BLaER1 treated with 17β-estradiol and CSF1 and Interleukin-3, amounts not matched to agents 10 nM and 100 nM (cell line): ENCODE measurements around the gene ACTL10.

Experiments
- H3K27ac ChIP-seq, 11 experiments: shearing (Covaris generic); formaldehyde crosslinking; 2 replicates each; pipeline ENCODE4 v1.8.1; 2022
- H3K27me3 ChIP-seq, 11 experiments: shearing (Covaris generic); formaldehyde crosslinking; 2 replicates each; pipeline ENCODE4 v1.8.1; 2022
- H3K36me3 ChIP-seq, 11 experiments: shearing (Covaris generic); formaldehyde crosslinking; 2 replicates each; pipeline ENCODE4 v1.8.1; 2022
- H3K4me1 ChIP-seq, 10 experiments: shearing (Covaris generic); formaldehyde crosslinking; 2 replicates each; pipeline ENCODE4 v1.8.1; 2022
- H3K4me2 ChIP-seq, 11 experiments: shearing (Covaris generic); formaldehyde crosslinking; 2 replicates each; pipeline ENCODE4 v1.8.1; 2022
- H3K4me3 ChIP-seq, 10 experiments: shearing (Covaris generic); formaldehyde crosslinking; 2 replicates each; pipeline ENCODE4 v1.8.1; 2022
- H3K9ac ChIP-seq, 11 experiments: shearing (Covaris generic); formaldehyde crosslinking; 2 replicates each; pipeline ENCODE4 v1.8.1; 2022
- H3K9me3 ChIP-seq, 11 experiments: shearing (Covaris generic); formaldehyde crosslinking; replicated peaks in 1 of 11; 2 replicates each; pipeline ENCODE4 v1.8.1; 2022
- H4K20me1 ChIP-seq, 11 experiments: shearing (Covaris generic); formaldehyde crosslinking; 2 replicates each; pipeline ENCODE4 v1.8.1; 2022
- Cebpa-rat ChIP-seq, 11 experiments: shearing (Covaris generic); IDR thresholded peaks; 2 replicates each; pipeline ENCODE4 v1.8.1; 2022

The ACTL10 gene

DNA sequence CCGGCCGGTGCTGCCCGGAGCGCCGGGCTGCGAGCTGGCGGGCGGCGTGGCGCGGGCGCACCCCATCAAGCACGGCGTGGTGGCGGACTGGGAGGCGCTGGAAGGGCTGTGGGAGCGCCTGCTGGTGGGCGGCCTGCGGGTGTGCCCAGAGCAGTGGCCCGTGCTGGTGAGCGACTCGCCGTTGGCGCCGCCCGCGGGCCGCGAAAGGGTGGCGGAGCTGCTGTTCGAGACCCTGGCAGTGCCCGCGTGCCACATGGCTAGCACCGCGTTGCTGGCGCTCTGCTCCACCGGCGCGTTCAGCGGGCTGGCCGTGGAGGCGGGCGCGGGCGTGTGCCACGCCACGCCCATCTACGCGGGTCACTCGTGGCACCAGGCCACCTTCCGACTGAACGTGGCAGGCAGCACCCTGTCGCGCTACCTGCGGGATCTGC, 517 bp downstream of the ACTL10 start:
- TF ChIP-seq Cebpa-rat (IDR thresholded peaks at IDR 0.05): no peak
- Histone ChIP-seq H3K27me3 (no peaks in the 10 kb centered on the region), H4K20me1 (peaks cover 0 to 44% (median 9%) of the 10 kb centered on the region in 11 experiments; a peak in 11 of 22 replicates), H3K4me3 (peak overlapping the region; percentile 55 to 71 (median 62)), H3K9me3 (no peaks in the 10 kb centered on the region), H3K27ac (peak overlapping the region; percentile 42 to 80 (median 72); a peak in 21 of 22 replicates), H3K36me3 (peaks cover 0 to 15% (median 0%) of the 10 kb centered on the region in 11 experiments; a peak in 5 of 22 replicates), H3K9ac (peak overlapping the region; percentile 67 to 82 (median 73); a peak in 21 of 22 replicates), H3K4me2 (peak overlapping the region; percentile 89 to 99 (median 97)), H3K4me1 (peaks cover 78 to 93% (median 91%) of the 10 kb centered on the region in 10 experiments)

- H3K27ac ChIP-seq: peak overlapping the region in 9 of 11 experiments; percentile 68 to 80 (median 73); a peak in 18 of 22 replicates
- peak overlapping the region; percentile 89 to 99 (median 97) for H3K4me2 ChIP-seq
- H3K27me3 ChIP-seq: no peaks in the 10 kb centered on the region
- no peak for TF ChIP-seq Cebpa-rat (IDR thresholded peaks at IDR 0.05)
- H3K4me3 ChIP-seq: peak overlapping the region; percentile 55 to 71 (median 62)
- H3K9ac ChIP-seq: peak overlapping the region in 10 of 11 experiments; percentile 67 to 82 (median 75); a peak in 20 of 22 replicates
- H4K20me1 ChIP-seq: peaks cover 0 to 49% (median 14%) of the 10 kb centered on the region in 11 experiments; a peak in 13 of 22 replicates
- H3K4me1 ChIP-seq: peaks cover 79 to 96% (median 92%) of the 10 kb centered on the region in 10 experiments
- H3K36me3 ChIP-seq: peaks cover 0 to 15% (median 0%) of the 10 kb centered on the region in 11 experiments; a peak in 5 of 22 replicates
- H3K9me3 ChIP-seq: no peaks in the 10 kb centered on the region
These were observed 1.1 kb downstream of the ACTL10 start for GRCh38 chr20:33667676-33668465.

DNA sequence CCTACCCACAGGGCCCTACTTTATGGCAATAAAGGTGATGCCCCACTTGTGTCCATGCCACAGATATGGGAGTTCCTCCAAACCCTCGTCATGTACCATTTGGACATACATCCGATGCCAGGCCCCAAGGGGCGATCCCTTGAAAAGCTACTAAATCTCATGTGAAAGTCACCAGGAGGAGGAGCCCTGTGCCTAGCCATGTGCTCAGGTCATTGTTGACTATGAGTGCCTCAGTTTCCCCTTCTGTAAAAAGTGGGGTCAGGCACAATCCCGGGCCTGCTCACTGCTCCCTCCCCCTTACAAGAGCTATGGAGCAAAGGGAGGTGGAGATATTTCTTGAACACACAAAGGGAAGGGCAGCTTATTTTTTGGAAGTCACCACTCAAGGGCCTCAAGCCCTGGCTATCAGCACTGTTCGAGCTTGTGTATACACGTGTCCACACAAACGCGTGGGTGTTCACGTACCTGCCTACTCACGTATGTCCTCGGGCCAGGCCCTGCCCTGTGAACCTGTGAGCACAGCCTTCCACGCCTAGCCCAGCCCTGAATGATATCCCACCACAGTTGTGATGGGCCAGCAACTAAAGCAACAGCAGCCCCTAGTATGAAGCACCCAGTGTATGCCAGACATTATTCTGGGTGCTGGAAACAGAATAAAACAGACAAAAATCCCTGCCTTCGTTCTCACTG, 1.9 kb downstream of the ACTL10 start:
- peak overlapping the region in 6 of 10 experiments; percentile 60 to 67 (median 63); a peak in 7 of 20 replicates for H3K4me3 ChIP-seq
- no peaks in the 10 kb centered on the region for H3K9me3 ChIP-seq
- H3K27me3 ChIP-seq: no peaks in the 10 kb centered on the region
- H4K20me1 ChIP-seq: peaks cover 0 to 51% (median 14%) of the 10 kb centered on the region in 11 experiments; a peak in 12 of 22 replicates
- peaks cover 0 to 15% (median 0%) of the 10 kb centered on the region in 11 experiments; a peak in 5 of 22 replicates for H3K36me3 ChIP-seq
- H3K4me1 ChIP-seq: peaks cover 83 to 97% (median 95%) of the 10 kb centered on the region in 10 experiments
- H3K9ac ChIP-seq: peak overlapping the region in 6 of 11 experiments; percentile 72 to 82 (median 78); a peak in 9 of 22 replicates
- no peak for TF ChIP-seq Cebpa-rat (IDR thresholded peaks at IDR 0.05)
- H3K27ac ChIP-seq: no peak overlapping the region
- peak overlapping the region; percentile 89 to 99 (median 97) for H3K4me2 ChIP-seq

DNA sequence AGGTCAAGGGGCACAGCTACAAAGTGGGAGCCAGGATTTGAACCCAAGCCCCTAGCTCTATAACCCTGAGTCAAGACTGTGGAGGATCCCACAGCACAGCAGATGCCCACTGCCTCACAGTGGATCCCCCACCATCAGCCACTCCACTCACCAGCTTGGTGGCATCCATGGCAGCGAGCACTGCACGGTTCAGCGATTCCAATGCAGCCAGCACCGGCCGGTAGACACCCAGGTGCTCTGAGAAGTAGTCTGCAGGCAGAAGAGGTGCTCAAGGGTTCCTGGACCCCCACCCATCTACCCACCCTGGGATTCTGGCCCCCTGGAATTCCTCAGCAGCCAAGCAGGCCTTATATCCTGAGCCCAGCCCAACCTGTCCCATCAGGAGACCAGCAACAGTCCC, 2.5 kb downstream of the ACTL10 start:
- no peak for TF ChIP-seq Cebpa-rat (IDR thresholded peaks at IDR 0.05)
- peak overlapping the region in 8 of 11 experiments; percentile 89 to 99 (median 97); a peak in 16 of 22 replicates for H3K4me2 ChIP-seq
- H3K36me3 ChIP-seq: peaks cover 0 to 15% (median 0%) of the 10 kb centered on the region in 11 experiments; a peak in 5 of 22 replicates
- H3K4me1 ChIP-seq: peaks cover 82 to 96% (median 92%) of the 10 kb centered on the region in 10 experiments
- H3K9me3 ChIP-seq: no peaks in the 10 kb centered on the region
- H3K27me3 ChIP-seq: no peaks in the 10 kb centered on the region
- H3K9ac ChIP-seq: no peak overlapping the region; a peak in 1 of 22 replicates
- no peak overlapping the region for H3K4me3 ChIP-seq
- no peak overlapping the region for H3K27ac ChIP-seq
- H4K20me1 ChIP-seq: peaks cover 0 to 51% (median 14%) of the 10 kb centered on the region in 11 experiments; a peak in 12 of 22 replicates

DNA sequence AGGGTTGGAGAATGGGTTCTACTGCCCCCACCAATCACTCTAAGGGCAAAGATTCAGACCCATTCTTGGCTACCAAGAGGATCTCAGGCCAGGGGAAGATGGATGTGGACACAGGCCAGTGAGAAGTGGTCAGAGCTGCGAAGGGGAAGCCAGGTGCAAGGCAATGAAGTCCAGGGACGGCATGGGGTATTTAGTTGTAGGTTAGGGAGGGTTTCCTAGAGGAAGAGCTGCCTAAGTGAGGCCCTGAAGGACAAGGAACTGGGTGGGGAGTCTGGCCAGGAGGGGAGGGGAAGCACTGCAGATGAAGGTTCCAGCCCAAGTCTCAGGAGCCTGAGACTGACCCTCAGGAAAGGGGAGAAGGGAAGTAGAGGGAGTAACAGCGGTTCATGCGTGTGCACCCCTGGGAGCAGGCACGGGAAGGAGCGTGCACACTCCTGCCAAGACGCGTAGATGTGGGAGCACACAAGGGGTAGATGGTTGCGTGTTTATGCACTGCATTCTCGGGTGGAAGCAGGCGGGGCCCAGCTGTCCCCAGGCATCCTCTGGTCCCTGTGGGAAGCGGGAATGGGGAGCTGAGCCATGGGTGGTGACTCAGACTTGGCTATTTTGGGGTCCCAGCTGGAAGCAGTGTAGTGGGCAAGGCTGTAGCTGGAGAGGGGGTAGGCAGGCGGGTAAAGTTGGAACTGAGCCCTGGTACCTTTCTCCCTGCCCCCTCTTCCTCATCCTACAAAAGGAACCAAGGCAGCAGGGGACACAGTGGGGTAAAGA, 3.3 kb downstream of the ACTL10 start:
- no peak overlapping the region for H3K27ac ChIP-seq
- peak overlapping the region; percentile 49 to 99 (median 96) for H3K4me2 ChIP-seq
- no peaks in the 10 kb centered on the region for H3K9me3 ChIP-seq
- peaks cover 0 to 15% (median 0%) of the 10 kb centered on the region in 11 experiments; a peak in 5 of 22 replicates for H3K36me3 ChIP-seq
- H3K4me3 ChIP-seq: no peak overlapping the region
- no peaks in the 10 kb centered on the region for H3K27me3 ChIP-seq
- no peak for TF ChIP-seq Cebpa-rat (IDR thresholded peaks at IDR 0.05)
- peaks cover 0 to 52% (median 18%) of the 10 kb centered on the region in 11 experiments; a peak in 14 of 22 replicates for H4K20me1 ChIP-seq
- peak overlapping the region in 6 of 11 experiments; percentile 5 to 46 (median 24); a peak in 11 of 22 replicates for H3K9ac ChIP-seq
- H3K4me1 ChIP-seq: peaks cover 80 to 94% (median 90%) of the 10 kb centered on the region in 10 experiments

- H3K36me3 ChIP-seq: peaks cover 0 to 15% (median 3%) of the 10 kb centered on the region in 11 experiments; a peak in 12 of 22 replicates
- H3K4me2 ChIP-seq: peak overlapping the region; percentile 49 to 99 (median 96)
- no peak overlapping the region for H3K27ac ChIP-seq
- H4K20me1 ChIP-seq: peaks cover 0 to 61% (median 26%) of the 10 kb centered on the region in 11 experiments; a peak in 17 of 22 replicates
- H3K9ac ChIP-seq: peak overlapping the region in 6 of 11 experiments; percentile 5 to 46 (median 20); a peak in 6 of 22 replicates
- H3K4me1 ChIP-seq: peaks cover 76 to 90% (median 86%) of the 10 kb centered on the region in 10 experiments
- H3K27me3 ChIP-seq: no peaks in the 10 kb centered on the region
- no peaks in the 10 kb centered on the region for H3K9me3 ChIP-seq
- TF ChIP-seq Cebpa-rat (IDR thresholded peaks at IDR 0.05): no peak
- no peak overlapping the region for H3K4me3 ChIP-seq
These were observed 4.2 kb downstream of the ACTL10 start for GRCh38 chr20:33670715-33671499.

- peaks cover 0 to 23% (median 11%) of the 10 kb centered on the region in 11 experiments; a peak in 16 of 22 replicates for H3K36me3 ChIP-seq
- H3K27ac ChIP-seq: no peak overlapping the region
- H3K4me1 ChIP-seq: peaks cover 70 to 88% (median 80%) of the 10 kb centered on the region in 10 experiments
- H3K4me2 ChIP-seq: peak overlapping the region; percentile 88 to 99 (median 96)
- peak overlapping the region in 4 of 10 experiments; percentile 58 to 70 (median 67); a peak in 1 of 20 replicates for H3K4me3 ChIP-seq
- no peak for TF ChIP-seq Cebpa-rat (IDR thresholded peaks at IDR 0.05)
- H3K9ac ChIP-seq: peak overlapping the region in 7 of 11 experiments; percentile 25 to 83 (median 81); a peak in 5 of 22 replicates
- H3K27me3 ChIP-seq: no peaks in the 10 kb centered on the region
- peaks cover 0 to 69% (median 33%) of the 10 kb centered on the region in 11 experiments; a peak in 17 of 22 replicates for H4K20me1 ChIP-seq
- H3K9me3 ChIP-seq: no peaks in the 10 kb centered on the region
These were observed 5.0 kb downstream of the ACTL10 start for GRCh38 chr20:33671573-33672288.
